HT1080 (cell line): ENCODE data around the gene AFAP1. TPM values are rescaled to one million over a fixed set of nuclear protein-coding genes. Genes with fewer than 3 reads are reported as not detected.

Source experiments
- DNase-seq: peaks from one replicate; pipeline ENCODE4 v3.0.0-alpha.2; 2015; ENCODE audit warnings: low read depth
- total RNA-seq: library from RNA; depleted of rRNA; stranded (reverse); fragments of >200 nt; shearing (Covaris generic); gene quantifications from 2 replicates; pipeline ENCODE4 v1.2.3, GENCODE V29; 2014

AFAP1 gene
- total RNA-seq, 1 experiment from 2014 or later: 11.3 TPM

DNA sequence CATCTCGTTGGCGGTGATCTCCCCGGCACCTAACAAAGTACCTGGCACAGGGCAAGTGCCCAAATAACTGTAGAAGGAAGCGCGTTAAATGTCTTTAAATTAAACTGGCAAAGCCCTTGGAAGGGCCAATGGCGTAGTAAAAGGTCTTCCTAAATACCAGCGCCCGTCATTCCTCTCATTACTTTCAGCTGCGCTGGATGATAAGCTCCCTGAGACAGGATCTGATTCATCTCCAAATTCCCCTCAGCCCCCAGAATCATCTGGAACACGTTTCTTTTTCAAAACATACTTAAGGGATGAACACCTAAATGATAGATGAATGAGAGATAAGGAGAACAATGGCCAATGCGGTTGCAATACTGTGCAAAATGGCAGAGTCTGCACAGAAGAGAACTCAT is 95.1 kb downstream of the AFAP1 start:
- peak; percentile 84 for DNase-seq

- DNase-seq: peak; percentile 86
Measured at GRCh38 chr4:7843831-7844593, 95.6 kb downstream of the AFAP1 start.

DNA sequence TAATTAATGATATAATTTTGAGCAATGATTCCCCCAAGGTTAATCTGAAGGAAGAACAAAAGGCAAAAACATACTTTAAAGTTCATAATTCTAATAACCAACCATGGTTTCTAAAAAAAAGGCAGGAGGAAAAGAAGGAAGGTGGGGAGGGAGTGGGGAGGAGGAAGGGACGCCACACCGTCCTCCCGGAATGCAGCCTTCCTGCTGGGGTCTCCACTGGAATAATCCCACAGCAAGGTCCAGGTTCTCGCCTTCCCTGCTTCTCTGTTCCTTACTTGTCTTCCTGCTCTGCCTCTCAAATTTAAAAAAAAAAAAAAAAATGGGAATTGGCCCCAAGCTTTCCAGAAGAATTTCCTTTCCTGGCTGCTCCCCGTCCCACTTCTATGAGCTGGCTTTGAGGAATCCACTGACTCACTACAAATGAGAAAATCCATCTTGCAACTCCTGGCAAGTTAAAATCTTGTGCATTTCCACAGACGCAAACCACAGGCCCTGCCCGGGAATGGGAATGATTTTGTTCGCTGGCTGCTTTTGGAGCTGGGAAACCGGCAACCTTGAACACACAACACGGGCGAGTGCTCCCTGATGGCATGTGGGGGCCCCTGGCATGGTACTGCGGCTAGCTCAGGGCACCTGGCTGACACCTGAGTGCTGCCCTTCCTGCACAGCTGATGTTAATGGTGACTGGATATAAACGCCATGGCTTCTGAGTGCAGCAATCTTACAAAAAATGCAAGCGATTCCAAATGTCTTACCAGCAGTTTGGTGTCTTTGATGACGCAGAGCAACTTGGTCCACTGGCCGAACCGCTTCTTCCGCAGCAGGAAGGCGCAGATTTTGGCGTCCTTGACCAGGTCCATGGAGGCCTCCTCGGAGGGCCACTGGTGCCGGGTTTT is 97.0 kb downstream of the AFAP1 start:
- DNase-seq: peak; percentile 99

GRCh38 chr4:7841894-7842293 is 97.8 kb downstream of the AFAP1 start:
- DNase-seq: no peak

GRCh38 chr4:7841071-7841470 is 98.6 kb downstream of the AFAP1 start:
- no peak for DNase-seq

DNA sequence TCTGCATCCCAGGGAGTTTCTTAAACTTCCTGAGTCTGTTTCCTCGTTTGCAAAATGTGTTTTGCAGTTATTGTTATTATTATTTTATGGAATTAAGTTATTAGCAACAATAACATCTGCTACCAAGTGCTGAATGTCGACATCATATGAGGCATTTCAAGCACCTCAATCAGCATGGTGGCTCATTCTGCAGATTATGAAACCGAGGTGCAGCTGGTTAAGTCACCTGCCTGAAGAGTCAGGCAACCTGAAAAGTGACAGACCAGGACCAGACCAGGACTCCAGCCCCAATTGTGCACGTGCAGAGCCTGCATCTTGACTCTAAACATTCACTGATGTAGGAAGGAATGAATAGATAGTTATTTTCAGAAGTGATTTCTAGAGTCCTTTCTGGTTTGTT is 99.8 kb downstream of the AFAP1 start:
- DNase-seq: no peak

DNA sequence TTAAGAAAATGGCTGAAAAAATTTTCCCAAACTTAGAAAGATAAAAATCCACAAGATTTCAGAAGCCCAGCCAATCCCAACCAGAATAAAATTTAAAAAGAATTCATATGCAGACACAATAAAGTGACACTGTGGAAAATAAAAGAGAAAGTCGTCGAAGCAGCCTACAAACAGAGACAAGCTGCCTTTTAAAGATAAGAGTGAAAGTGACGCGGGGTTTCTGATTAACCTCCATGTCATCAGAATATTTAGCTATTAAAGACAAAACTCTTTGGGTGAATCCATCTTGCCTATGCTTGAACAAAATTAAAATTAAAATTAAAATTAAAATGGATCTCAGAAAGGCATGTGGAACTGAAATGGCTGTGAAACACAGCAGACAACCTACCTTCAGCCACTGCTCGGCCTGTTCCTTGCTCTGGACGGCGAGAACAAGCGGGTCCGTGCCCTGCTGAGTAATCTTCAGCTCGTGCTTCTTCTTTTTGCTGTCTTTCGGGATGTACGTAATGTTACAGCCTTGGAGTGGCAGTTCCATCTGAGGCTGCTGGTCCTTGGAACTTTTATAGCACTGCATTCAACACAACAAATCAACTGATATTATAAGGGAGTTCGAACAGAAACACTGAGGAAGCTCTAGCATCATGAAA is 101.4 kb downstream of the AFAP1 start:
- no peak for DNase-seq

DNA sequence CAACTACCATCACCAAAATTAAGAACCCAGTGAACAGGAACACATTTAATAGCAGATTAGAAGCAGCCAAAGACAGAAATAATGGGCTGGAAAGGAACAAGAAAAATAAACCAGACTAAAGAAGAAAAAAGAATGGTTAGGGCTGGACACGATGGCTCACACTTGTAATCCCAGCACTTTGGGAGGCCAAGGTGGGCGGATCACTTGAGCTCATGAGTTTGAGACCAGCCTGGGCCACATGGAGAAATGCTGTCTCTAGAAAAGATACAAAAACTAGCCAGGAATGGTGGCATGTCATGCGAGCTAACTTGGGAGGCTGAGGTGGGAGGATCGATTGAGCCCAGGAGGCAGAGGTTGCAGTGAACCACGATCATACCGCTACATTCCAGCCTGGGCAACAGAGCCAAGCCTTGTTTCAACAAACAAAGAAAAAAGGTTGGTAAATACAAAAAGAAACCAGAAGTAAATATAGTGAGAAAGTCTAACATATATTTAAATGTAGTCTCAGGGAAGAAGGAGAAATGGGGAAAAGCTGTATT is 102.0 kb downstream of the AFAP1 start:
- DNase-seq: no peak

DNA sequence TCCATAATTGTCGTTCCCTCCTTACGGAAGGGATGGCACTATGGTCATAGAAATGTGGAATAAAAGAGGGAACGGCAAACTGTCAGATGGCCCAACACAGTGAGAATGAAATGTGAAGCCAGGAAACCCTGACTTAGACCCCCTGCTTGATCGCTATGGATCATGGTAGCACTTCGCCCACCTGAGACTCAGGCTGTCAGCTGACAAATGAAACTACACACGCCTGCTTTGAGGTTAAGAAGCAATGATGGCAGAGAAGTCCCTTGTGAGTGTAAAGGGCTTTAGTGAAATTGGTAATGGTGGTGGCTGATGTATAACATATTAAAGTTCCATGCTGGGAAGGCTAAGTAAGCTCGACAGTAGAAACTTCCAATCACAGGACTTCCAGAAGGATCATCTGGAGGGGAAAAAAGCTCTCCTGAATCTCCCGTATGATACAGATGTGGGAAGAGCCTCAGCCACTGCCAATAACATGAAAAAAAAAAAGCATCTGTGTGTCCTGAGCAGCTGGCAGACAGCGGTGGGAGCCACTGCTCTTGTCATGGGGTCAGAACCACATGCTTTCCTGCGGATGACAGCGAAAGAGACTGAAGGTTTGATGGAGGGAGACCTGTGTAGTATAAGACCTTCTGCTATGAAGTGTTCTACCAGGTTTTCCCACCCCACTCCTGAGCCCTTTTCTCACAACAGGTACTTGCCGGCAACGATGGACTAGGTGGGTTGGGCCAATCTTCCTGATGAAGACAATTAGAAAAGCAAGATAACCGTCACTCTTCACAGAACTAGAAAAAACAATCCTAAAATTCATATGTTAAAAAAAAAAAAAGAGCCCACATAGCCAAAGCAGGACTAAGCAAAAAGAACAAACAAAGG is 107.6 kb downstream of the AFAP1 start:
- DNase-seq: no peak

GRCh38 chr4:7831330-7831729 is 108.3 kb downstream of the AFAP1 start:
- DNase-seq: no peak

DNA sequence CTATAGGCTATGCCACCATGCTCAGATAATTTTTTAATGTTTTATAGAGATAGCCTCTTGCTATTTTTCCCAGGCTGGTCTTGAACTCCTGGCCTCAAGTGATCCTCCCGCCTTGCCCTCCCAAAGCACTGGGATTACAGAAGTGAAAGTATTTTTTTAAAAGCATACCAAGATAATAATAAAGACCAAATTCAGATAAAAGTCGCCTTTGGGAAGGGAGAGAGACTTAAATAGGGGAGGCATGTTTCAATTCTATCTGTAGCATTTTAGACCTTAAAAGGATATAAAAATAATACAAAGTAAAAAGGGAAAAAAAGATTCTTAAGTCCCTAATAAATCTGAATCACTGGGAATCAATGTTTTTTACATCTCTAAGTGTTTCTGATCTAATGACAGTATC is 108.9 kb downstream of the AFAP1 start:
- DNase-seq: no peak

DNA sequence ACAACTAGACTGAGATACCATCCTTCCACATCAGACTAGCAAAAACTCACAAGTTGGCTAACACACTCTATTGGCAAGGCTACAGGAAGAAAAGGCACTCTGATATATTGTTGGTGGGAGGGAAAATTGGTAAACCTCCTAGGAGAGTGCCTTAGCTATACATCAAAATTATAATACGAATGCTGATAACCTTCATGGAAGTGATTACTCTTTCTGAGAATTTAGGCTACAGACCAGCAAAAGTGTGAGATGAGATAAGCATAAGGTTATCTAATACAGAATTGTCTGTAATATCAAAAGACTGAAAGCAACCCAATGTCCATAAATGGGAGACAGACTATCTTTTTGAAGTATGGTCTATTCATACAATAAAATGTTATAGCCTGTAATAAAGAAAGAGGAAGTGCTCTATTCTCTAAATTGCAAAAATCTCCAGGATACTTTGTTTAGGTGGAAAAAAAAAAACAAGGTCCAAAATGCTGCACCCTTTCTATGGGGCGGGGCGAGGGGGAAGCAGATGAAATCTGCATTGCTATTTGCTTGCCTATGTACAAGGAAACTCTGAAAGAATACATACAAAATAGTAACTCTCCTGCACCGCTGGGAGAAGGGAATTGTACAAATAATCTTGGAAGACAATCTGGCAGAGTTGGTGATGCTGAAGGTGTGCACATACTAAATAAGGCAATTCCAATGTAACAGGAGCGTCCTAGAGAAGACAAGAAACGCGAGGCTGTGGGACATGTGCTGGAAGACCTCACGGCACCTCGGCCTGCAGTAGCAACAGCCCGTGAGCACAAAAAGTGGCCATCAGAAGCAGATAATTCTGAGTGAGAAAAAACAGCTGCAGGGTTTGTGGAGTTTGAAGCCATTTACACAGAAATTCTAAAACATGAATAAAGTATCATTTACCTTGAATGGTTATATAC is 109.7 kb downstream of the AFAP1 start:
- DNase-seq: no peak

- DNase-seq: peak; percentile 67
Measured at GRCh38 chr4:7828793-7829301, 110.8 kb downstream of the AFAP1 start.

GRCh38 chr4:7828011-7828720 is 111.5 kb downstream of the AFAP1 start:
- peak; percentile 97 for DNase-seq

GRCh38 chr4:7827566-7827965 is 112.1 kb downstream of the AFAP1 start:
- no peak for DNase-seq

DNA sequence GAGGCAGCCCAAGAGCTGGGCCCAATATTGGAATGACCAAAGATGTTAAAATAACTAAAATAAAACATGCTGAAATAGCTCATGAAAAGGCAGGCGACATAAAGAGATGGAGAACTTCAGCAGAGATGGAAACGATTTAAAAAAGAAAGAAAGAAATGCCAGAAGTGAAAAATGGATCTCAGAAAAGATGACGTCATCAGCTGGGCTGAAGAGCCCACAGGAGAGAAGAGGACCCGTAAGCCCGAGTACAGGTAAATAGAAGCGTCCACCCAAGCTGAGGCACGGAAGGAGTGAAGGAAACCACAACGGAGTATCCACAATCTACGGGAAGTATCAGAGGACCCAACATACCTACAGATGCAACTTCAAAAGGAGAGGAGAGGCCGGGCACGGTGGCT is 112.8 kb downstream of the AFAP1 start:
- DNase-seq: no peak

- no peak for DNase-seq
Measured at GRCh38 chr4:7826176-7826908, 113.3 kb downstream of the AFAP1 start.

GRCh38 chr4:7824218-7824617 is 115.4 kb downstream of the AFAP1 start:
- DNase-seq: no peak
